AG09309 (cell line): ENCODE data around the gene ST3GAL3.

Source experiments
- DNase-seq: peaks from one replicate; pipeline ENCODE4 v3.0.0-alpha.2; 2010; ENCODE audit warnings: low read depth
- H3K4me3 ChIP-seq: 2 replicates; pipeline ENCODE4 v1.5.1; 2011; ENCODE audit warnings: mild to moderate bottlenecking, low read depth, low read length, moderate library complexity; ENCODE audit not compliant: control insufficient read depth
- TF ChIP-seq, protein P1 (sequence below): IDR thresholded peaks from 2 replicates; pipeline ENCODE4 v1.5.1; 2011; ENCODE audit warnings: mild to moderate bottlenecking, low read depth, low read length, inconsistent platforms; ENCODE audit not compliant: insufficient read depth, control insufficient read depth; ENCODE audit errors: missing control alignments

ST3GAL3 gene

DNA sequence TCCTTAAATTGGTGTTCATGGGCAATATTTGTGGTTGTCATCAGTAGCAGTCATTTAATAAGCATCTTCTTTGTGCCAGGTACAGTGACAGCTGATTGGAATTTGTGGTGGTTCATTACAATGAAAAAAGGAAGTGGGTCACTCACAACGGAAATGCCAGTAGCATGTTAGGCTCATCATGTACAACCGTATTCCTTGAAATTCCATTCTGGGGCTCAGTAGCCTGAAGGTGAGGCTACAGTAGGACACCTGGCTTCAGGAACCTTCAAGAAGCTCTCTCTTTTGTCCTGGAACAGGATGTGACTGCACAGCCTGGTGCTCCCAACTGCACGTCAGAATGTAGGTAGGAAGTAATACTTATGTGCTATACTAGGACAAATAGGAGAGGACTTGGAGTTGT, 93.9 kb downstream of the ST3GAL3 start:
- TF ChIP-seq, protein P1, sequence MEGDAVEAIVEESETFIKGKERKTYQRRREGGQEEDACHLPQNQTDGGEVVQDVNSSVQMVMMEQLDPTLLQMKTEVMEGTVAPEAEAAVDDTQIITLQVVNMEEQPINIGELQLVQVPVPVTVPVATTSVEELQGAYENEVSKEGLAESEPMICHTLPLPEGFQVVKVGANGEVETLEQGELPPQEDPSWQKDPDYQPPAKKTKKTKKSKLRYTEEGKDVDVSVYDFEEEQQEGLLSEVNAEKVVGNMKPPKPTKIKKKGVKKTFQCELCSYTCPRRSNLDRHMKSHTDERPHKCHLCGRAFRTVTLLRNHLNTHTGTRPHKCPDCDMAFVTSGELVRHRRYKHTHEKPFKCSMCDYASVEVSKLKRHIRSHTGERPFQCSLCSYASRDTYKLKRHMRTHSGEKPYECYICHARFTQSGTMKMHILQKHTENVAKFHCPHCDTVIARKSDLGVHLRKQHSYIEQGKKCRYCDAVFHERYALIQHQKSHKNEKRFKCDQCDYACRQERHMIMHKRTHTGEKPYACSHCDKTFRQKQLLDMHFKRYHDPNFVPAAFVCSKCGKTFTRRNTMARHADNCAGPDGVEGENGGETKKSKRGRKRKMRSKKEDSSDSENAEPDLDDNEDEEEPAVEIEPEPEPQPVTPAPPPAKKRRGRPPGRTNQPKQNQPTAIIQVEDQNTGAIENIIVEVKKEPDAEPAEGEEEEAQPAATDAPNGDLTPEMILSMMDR: no peak
- no peak for DNase-seq
- no peak overlapping the region for H3K4me3 ChIP-seq

DNA sequence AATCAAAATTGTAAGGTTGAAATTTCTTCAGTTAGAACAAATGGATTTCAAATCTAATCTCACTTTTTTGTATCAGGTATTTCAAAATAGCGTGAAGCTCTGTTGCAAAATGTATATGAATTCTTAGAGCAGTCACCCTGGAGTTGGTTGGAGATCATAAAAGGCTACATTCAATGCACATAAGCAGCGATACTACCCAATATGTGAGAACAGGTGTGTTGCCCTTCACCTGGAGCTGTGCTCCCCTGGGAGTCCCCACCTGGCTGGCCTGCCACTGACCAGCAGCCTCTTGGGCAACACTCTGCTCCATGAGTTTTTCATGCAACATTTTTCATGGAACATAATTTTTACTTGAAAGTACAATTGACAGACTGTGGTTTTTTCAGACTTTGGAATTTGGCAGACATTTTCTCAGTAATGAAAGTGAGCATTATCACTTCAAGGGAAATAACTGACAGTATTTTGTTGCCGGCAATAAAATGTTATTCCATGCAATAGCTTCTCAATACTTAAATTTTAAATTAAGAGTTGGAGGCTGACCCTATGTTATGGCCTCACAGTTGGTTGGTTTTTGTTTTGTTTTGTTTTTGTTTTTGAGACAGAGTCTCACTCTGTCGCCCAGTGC, 95.1 kb downstream of the ST3GAL3 start:
- TF ChIP-seq, protein P1: no peak
- no peak overlapping the region for H3K4me3 ChIP-seq
- no peak for DNase-seq

DNA sequence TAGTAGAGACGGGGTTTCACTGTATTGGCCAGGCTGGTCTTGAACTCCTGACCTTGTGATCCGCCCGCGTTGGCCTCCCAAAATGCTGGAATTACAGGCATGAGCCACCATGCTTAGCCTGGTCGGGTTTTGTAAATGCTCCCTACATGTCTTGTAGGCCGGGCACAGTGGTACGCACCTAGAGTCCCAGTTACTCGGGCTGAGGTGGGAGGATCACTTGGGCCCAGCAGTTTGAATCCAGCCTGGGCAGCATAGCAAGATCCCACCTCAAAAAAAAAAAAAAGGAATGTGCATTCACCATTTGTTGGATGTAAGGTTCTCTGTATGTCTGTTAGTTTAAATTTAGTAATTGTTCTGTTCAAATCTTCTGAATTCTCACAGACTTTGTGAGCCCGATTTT, 95.8 kb downstream of the ST3GAL3 start:
- no peak for DNase-seq

DNA sequence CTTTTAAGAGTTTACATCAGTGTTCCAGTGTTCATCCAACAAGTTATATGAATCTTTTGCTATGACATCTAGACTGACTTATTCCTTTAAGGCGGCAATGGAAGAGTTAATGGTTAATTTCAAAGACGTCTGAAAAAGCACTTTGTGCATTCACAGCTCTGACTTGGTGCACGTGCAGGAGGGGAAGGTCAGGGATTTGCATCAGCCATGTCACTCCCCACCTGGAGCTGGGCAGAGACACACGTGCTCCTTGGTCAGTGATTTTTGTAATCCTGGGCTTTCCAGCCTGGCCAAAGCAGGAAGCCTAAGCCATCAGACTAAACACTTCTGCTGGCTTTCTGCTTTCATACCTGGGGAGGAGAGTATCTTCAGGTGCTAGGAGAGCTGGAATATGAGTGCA, 96.3 kb downstream of the ST3GAL3 start:
- DNase-seq: no peak
- TF ChIP-seq, protein P1: no peak
- H3K4me3 ChIP-seq: no peak overlapping the region

More for the DNA sequence above, 95.8 kb downstream of the ST3GAL3 start:
- TF ChIP-seq, protein P1: no peak
- H3K4me3 ChIP-seq: no peak overlapping the region

DNA sequence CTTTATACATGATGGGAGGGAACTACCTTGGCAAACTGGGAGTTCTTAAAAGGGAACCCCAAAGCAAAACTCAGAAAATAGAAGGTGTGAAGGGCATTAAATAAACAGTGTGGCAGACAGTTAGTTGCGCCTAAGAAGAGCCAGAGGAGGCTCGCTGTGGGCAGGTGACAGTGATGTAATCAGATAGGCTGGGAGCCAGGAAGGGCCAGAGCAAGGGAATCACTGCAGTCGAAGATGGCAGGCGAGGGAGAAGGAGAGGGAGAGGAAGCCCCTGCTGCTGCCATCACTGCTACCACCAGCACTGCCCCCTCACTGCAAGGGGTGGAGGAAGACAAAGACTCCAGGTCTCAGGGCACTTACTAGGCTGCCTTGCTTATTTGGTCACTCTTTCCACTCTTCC, 97.2 kb downstream of the ST3GAL3 start:
- no peak for DNase-seq
- no peak overlapping the region for H3K4me3 ChIP-seq
- TF ChIP-seq, protein P1: no peak

DNA sequence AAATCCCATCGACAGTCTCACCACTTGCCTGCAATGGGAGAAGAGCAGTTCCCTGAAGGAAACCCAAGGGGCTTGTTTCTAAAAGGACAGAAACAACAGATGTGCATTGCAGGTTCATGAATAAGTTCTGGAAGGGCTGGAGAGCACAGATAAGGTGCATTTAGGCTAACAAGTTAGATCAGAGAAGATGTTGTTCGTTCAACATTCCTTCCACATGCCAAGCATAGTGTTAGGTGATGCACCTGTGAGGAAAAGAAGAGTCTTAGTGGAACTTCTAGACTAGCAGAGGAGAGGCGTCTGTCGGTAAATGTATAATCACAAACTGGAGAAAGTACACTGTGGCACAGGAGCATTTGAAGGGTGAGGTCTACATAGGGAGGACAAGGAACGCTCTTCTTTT, 98.0 kb downstream of the ST3GAL3 start:
- TF ChIP-seq, protein P1: no peak
- H3K4me3 ChIP-seq: no peak overlapping the region
- no peak for DNase-seq
